IMR-90 (cell line): Measurements from ENCODE around the gene ANKRD13D. TPM values are rescaled to one million over a fixed set of nuclear protein-coding genes. Genes with fewer than 3 reads are reported as not detected.

Experiments
- ATAC-seq: fragments of 200-7000 bp; cut with Tn5 transposase; 2 replicates; pipeline ENCODE4 v1.9.1; 2020; ENCODE audit warnings: low read depth, mild to moderate bottlenecking, moderate library complexity
- BruUV-seq: library from RNA; stranded (reverse); fragments of 400-500 nt; replicated peaks from 2 replicates; lab custom pipeline; 2021; lab: Mats Ljungman, UMichigan
- CTCF ChIA-PET: fragments of 300-600 bp; formaldehyde crosslinking; extraction: SDS; loops from one replicate; lab custom pipeline; 2021; ENCODE audit warnings: antibody characterized with exemption; lab: Yijun Ruan, JAX
- POLR2A ChIA-PET: fragments of 300-600 bp; sonication (Branson Sonifier 250); formaldehyde crosslinking; loops from one replicate; lab custom pipeline; 2022; ENCODE audit warnings: antibody characterized with exemption; ENCODE audit not compliant: unreplicated experiment; lab: Charles Lee
- DNase-seq: peaks from one replicate; pipeline ENCODE4 v3.0.0; 2013
- H2AFZ ChIP-seq: replicated peaks from 2 replicates; pipeline ENCODE3; 2013; ENCODE audit warnings: low read length, mild to moderate bottlenecking; ENCODE audit not compliant: poor library complexity
- H2AK5ac ChIP-seq: 2 replicates; pipeline ENCODE4 v1.6.1; 2013; ENCODE audit warnings: low read depth, low read length, inconsistent platforms
- H2AK9ac ChIP-seq: replicated peaks from 2 replicates; pipeline ENCODE3; 2013; ENCODE audit warnings: mild to moderate bottlenecking, low read depth, low read length, moderate library complexity; ENCODE audit not compliant: poor library complexity
- H2BK120ac ChIP-seq: 2 replicates; pipeline ENCODE4 v1.6.1; 2013; ENCODE audit warnings: low read depth, low read length, inconsistent platforms
- H2BK15ac ChIP-seq: 3 replicates; pipeline ENCODE4 v1.6.1; 2013; ENCODE audit warnings: low read depth, low read length, inconsistent platforms
- H2BK20ac ChIP-seq: 2 replicates; pipeline ENCODE4 v1.6.1; 2013; ENCODE audit warnings: low read depth, mild to moderate bottlenecking, inconsistent platforms, low read length, moderate library complexity
- H2BK5ac ChIP-seq: 2 replicates; pipeline ENCODE4 v1.6.1; 2013; ENCODE audit warnings: mild to moderate bottlenecking, low read depth, low read length, inconsistent platforms; ENCODE audit not compliant: poor library complexity, severe bottlenecking
- H3K14ac ChIP-seq: replicated peaks from 2 replicates; pipeline ENCODE4 v1.6.1; 2013; ENCODE audit warnings: low read depth, low read length, inconsistent platforms
- H3K18ac ChIP-seq: 2 replicates; pipeline ENCODE4 v1.6.1; 2013; ENCODE audit warnings: low read depth, low read length, control low read depth
- H3K23ac ChIP-seq: 2 replicates; pipeline ENCODE4 v1.6.1; 2013; ENCODE audit warnings: low read depth, low read length, inconsistent platforms
- H3K27ac ChIP-seq: 2 replicates; pipeline ENCODE4 v1.5.1; 2013; ENCODE audit warnings: mild to moderate bottlenecking, control low read depth, low read length; ENCODE audit not compliant: insufficient read depth
- H3K27me3 ChIP-seq: 2 replicates; pipeline ENCODE4 v1.6.1; 2013; ENCODE audit warnings: low read length; ENCODE audit not compliant: control insufficient read depth, insufficient read depth
- H3K36me3 ChIP-seq: 2 replicates; pipeline ENCODE4 v1.6.1; 2013; ENCODE audit warnings: low read length, mixed read lengths; ENCODE audit not compliant: control insufficient read depth, insufficient read depth
- H3K4ac ChIP-seq: 2 replicates; pipeline ENCODE4 v1.6.1; 2013; ENCODE audit warnings: low read depth, low read length, inconsistent platforms
- H3K4me1 ChIP-seq: 2 replicates; pipeline ENCODE4 v1.6.1; 2013; ENCODE audit warnings: low read length, mixed read lengths; ENCODE audit not compliant: control insufficient read depth, insufficient read depth
- H3K4me2 ChIP-seq: 2 replicates; pipeline ENCODE4 v1.6.1; 2013; ENCODE audit warnings: low read depth, mild to moderate bottlenecking, control low read depth, low read length, moderate library complexity
- H3K4me3 ChIP-seq: 2 replicates; pipeline ENCODE4 v1.5.1; 2013; ENCODE audit warnings: low read depth, mild to moderate bottlenecking, control low read depth, low read length, moderate library complexity; ENCODE audit not compliant: insufficient read depth
- H3K56ac ChIP-seq: 2 replicates; pipeline ENCODE4 v1.6.1; 2013; ENCODE audit warnings: low read length, inconsistent platforms; ENCODE audit not compliant: insufficient read depth; ENCODE audit errors: extremely low read depth
- H3K79me1 ChIP-seq, 2 experiments: 2 replicates each; pipeline ENCODE4 v1.6.1; 2013; ENCODE audit warnings: low read length in 2 of 2, inconsistent platforms in 1 of 2, low read depth in 1 of 2
- H3K9ac ChIP-seq: 2 replicates; pipeline ENCODE4 v1.6.1; 2013; ENCODE audit warnings: low read depth, low read length, control low read depth
- H3K9me1 ChIP-seq: 2 replicates; pipeline ENCODE4 v1.6.1; 2013; ENCODE audit warnings: low read length, inconsistent platforms; ENCODE audit not compliant: insufficient read depth
- H3K9me3 ChIP-seq: 2 replicates; pipeline ENCODE4 v1.6.1; 2013; ENCODE audit warnings: low read length; ENCODE audit not compliant: control insufficient read depth, insufficient read depth
- H4K20me1 ChIP-seq: 2 replicates; pipeline ENCODE4 v1.6.1; 2013; ENCODE audit warnings: low read length, inconsistent platforms; ENCODE audit not compliant: insufficient read depth
- H4K5ac ChIP-seq: 2 replicates; pipeline ENCODE4 v1.6.1; 2013; ENCODE audit warnings: mild to moderate bottlenecking, low read depth, low read length, control low read depth
- H4K8ac ChIP-seq, 2 experiments: 2 replicates each; pipeline ENCODE4 v1.6.1; 2013; ENCODE audit warnings: low read depth in 2 of 2, low read length in 2 of 2, control low read depth in 1 of 2, inconsistent platforms in 1 of 2
- H4K91ac ChIP-seq: 2 replicates; pipeline ENCODE4 v1.6.1; 2013; ENCODE audit warnings: low read depth, low read length, inconsistent platforms; ENCODE audit not compliant: insufficient read depth
- MAFK ChIP-seq: IDR thresholded peaks from 2 replicates; pipeline ENCODE4 v1.6.1; 2012; ENCODE audit warnings: low read depth, low read length, improper control_type of control experiment
- MAZ ChIP-seq: IDR thresholded peaks from 2 replicates; pipeline ENCODE4 v1.6.1; 2012; ENCODE audit warnings: low read depth, mild to moderate bottlenecking, low read length, improper control_type of control experiment, moderate library complexity, borderline replicate concordance
- NFE2L2 ChIP-seq: fragments of 150-350 bp; IDR thresholded peaks from 2 replicates; pipeline ENCODE4 v1.6.1; 2016; ENCODE audit warnings: low read depth, mild to moderate bottlenecking, low read length
- POLR2A ChIP-seq: IDR thresholded peaks from 2 replicates; pipeline ENCODE4 v1.6.1; 2012; ENCODE audit warnings: mild to moderate bottlenecking, low read depth, low read length
- RCOR1 ChIP-seq: IDR thresholded peaks from 2 replicates; pipeline ENCODE4 v1.6.1; 2012; ENCODE audit warnings: mild to moderate bottlenecking, low read length, improper control_type of control experiment; ENCODE audit not compliant: insufficient replicate concordance
- SMC3 ChIP-seq: fragments of 150-350 bp; IDR thresholded peaks from 2 replicates; pipeline ENCODE4 v1.6.1; 2016; ENCODE audit warnings: low read depth, mild to moderate bottlenecking, antibody characterized with exemption, low read length, moderate library complexity
- WGBS, 2 experiments: methylation state at CpG; one replicate each; pipeline versions ENCODE4 v1.1.5 to v1.1.7; 2013; ENCODE audit warnings: missing lambda C conversion rate in 2 of 2; ENCODE audit not compliant: insufficient read length in 1 of 2; ENCODE audit errors: extremely low coverage in 2 of 2; 5-methylcytosine and 5-hydroxymethylcytosine counted together
- dilution Hi-C: fragments of 300-500 bp; cut with HindIII; formaldehyde crosslinking; loops from one replicate; pipeline ENCODE4 v1.14.3; 2018; ENCODE audit warnings: low sequenced_read_pairs; ENCODE audit not compliant: unreplicated experiment
- in situ Hi-C: fragments of 300-500 bp; cut with MboI; formaldehyde crosslinking; loops from 3 replicates; pipeline ENCODE4 v1.14.3; 2019; ENCODE audit warnings: low sequenced_read_pairs, inconsistent platforms, mixed read lengths
- intact Hi-C: fragments of 100-400 bp; cut with micrococcal nuclease; formaldehyde crosslinking; loops from 2 replicates; pipeline ENCODE4 v1.10.0; 2022
- polyA plus RNA-seq, 3 experiments: library from polyadenylated mRNA; depleted of rRNA; stranded (reverse); fragments of >200 nt; gene quantifications; 2 replicates each; pipeline ENCODE4 v1.2.3, GENCODE V29; 2012; ENCODE audit warnings: low replicate concordance in 1 of 3
- total RNA-seq: library from RNA; depleted of rRNA; stranded (reverse); fragments of >200 nt; gene quantifications from 2 replicates; pipeline ENCODE4 v1.2.3, GENCODE V29; 2012
- TF ChIP-seq, protein P1 (sequence below): fragments of 150-350 bp; IDR thresholded peaks from 2 replicates; pipeline ENCODE4 v1.6.1; 2016; ENCODE audit warnings: low read depth, mild to moderate bottlenecking, low read length, moderate library complexity, borderline replicate concordance

Gene ANKRD13D
- total and polyA plus RNA-seq, 2 of the 4 experiments (the other 2 are of a cell fraction), result 7.3 to 38.4 TPM

DNA sequence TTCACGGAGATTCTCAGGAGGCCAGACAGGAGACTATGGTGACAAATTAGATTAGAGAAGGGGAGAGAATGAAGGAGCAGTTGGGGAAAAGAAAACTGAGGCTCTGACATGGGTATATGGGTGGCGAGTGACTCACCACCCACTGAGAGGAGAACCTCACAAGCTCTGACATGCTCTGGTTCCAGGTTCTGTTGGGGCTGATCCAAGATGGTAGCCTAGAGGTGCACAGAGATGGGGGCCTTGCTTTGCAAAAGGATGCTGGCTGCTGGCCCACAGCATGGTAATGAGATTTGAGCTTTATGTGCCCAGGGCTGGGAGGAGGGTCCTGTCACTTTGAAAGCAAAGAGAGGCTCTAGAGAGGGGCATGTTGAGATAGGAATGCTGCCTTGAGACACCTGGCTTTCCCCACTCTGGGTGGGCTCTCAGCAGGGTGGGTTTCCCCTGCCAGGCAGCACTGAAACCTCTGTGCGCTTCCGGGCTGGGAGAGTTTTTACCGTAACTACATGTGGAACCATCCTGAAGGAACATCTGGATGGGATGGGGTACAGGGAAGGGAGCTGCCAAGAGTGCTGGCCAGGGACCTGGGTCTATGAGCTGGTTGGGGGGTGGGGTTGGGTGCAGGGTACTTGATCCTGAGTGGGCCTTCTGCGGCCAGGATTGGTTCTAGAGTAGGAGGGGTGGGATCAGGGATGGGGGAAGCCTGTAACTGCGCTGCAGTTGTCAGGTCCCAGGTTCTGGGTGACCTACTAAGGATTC is 24.0 kb upstream of the ANKRD13D start:
- Histone ChIP-seq H3K18ac (no peak overlapping the region), H4K8ac (no peak overlapping the region), H3K27me3 (no peaks in the 10 kb centered on the region), H2AFZ (no peak overlapping the region), H2BK5ac (no peak overlapping the region), H3K4me3 (no peak overlapping the region), H2BK120ac (no peak overlapping the region), H3K27ac (no peak overlapping the region), H3K79me1 (peaks cover 10 to 44% of the 10 kb centered on the region in 2 experiments; a peak in 3 of 4 replicates), H2BK15ac (peak overlapping the region; percentile 7; the same call in 1 of the 3 replicates), H3K56ac (no peak overlapping the region), H2BK20ac (no peak overlapping the region), H3K4me2 (no peak overlapping the region), H3K9me3 (no peaks in the 10 kb centered on the region), H3K4me1 (peaks cover 28% of the 10 kb centered on the region), H3K9ac (no peak overlapping the region), H2AK9ac (peak overlapping the region; percentile 44), H3K4ac (no peak overlapping the region), H4K20me1 (peaks cover 25% of the 10 kb centered on the region), H3K9me1 (peaks cover 34% of the 10 kb centered on the region), H2AK5ac (no peak overlapping the region), H3K14ac (no peak overlapping the region), H4K5ac (no peak overlapping the region), H3K23ac (no peak overlapping the region), H4K91ac (no peak overlapping the region), H3K36me3 (peaks cover 10% of the 10 kb centered on the region; the same call in 1 of the 2 replicates)
- no peak for DNase-seq
- intact Hi-C loops (no loop called here), dilution Hi-C loops (no loop called here), in situ Hi-C loops (loop anchor here (5.0 kb wide), 2 partner anchors 52 to 117 kb away; no protein-coding TSS in a partner anchor)
- ChIA-PET CTCF (interaction anchor here (0.6 kb wide), 1 partner anchor 110 kb away, joined by 4 read pairs; no protein-coding TSS in a partner anchor), POLR2A (no interaction called here)
- no TSS peak for BruUV-seq
- 87% methylated on average over 4 of the region's 7 CpGs; no CpG with 5 or more reads in 1 of the 2 experiments for WGBS, 2 experiments
- no peak for ATAC-seq
- TF ChIP-seq SMC3 (no peak), MAZ (no peak), POLR2A (no peak), MAFK (no peak), RCOR1 (no peak), NFE2L2 (no peak)
- TF ChIP-seq, protein P1, sequence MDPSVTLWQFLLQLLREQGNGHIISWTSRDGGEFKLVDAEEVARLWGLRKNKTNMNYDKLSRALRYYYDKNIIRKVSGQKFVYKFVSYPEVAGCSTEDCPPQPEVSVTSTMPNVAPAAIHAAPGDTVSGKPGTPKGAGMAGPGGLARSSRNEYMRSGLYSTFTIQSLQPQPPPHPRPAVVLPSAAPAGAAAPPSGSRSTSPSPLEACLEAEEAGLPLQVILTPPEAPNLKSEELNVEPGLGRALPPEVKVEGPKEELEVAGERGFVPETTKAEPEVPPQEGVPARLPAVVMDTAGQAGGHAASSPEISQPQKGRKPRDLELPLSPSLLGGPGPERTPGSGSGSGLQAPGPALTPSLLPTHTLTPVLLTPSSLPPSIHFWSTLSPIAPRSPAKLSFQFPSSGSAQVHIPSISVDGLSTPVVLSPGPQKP, result no peak
